Sigmoid colon (tissue), 4 donors: ENCODE data around the gene PRR7.
A peak's percentile ranks its signal among the peaks of the same experiment; 100 is the strongest.

Source experiments
- CTCF ChIP-seq, 4 experiments: fragments of 450-650 bp in 3 of 4; fragments of 200-600 bp in 1 of 4; IDR thresholded peaks; one replicate each; pipeline ENCODE4 v1.5.1; 2016 to 2019; ENCODE audit warnings: antibody characterized with exemption in 4 of 4, mild to moderate bottlenecking in 3 of 4, moderate library complexity in 2 of 4
- POLR2AphosphoS5 ChIP-seq, 4 donors: sonication (generic); formaldehyde crosslinking; IDR thresholded peaks; one replicate each; pipeline ENCODE4 v1.6.1; 2017; ENCODE audit warnings: antibody characterized with exemption in 4 of 4

GRCh38 chr5:177486256-177486655 is 39.6 kb downstream of the PRR7 start:
- no peak for TF ChIP-seq CTCF (IDR thresholded peaks at IDR 0.05)
- TF ChIP-seq POLR2AphosphoS5 (IDR thresholded peaks at IDR 0.05): peak in 2 of 4 donors; percentile 55 to 61
